ENCODE results near the gene PLEKHG1.

GRCh38 chr6:150565945-150566344, 33.7 kb upstream of the PLEKHG1 start:
- no peak for TF ChIP-seq EZH2 (IDR thresholded peaks at IDR 0.05; ENCODE audit: borderline replicate concordance, low read length)
- no peak for TF ChIP-seq CTCF (IDR thresholded peaks at IDR 0.05; ENCODE audit: low read length)
